GF-D8 (cell line): ENCODE results near the gene ZBED2.
"Not testable (repeated sequence)": the region's sequence is repeated elsewhere in the genome, so short reads cannot be mapped to it uniquely, and the experiment has no call there.

Experiments
- DNase-seq: peaks from one replicate; lab custom pipeline; 2025; lab: John Stamatoyannopoulos, UW

The ZBED2 gene

GRCh38 chr3:111595232-111595631 is at the start of gene ZBED2:
ZBED2 (minus strand) TSS chr3:111595346; CDS start chr3:111594201, 1,145 bp downstream.
- no peak for DNase-seq

- no peak for DNase-seq
Measured at GRCh38 chr3:111639316-111639715, 44.2 kb upstream of the ZBED2 start.

- no peak for DNase-seq
Measured at GRCh38 chr3:111636366-111636885, 41.3 kb upstream of the ZBED2 start.

GRCh38 chr3:111635403-111635802 is 40.3 kb upstream of the ZBED2 start:
- no peak for DNase-seq

- not testable (repeated sequence) for DNase-seq
Measured at GRCh38 chr3:111630638-111631037, 35.5 kb upstream of the ZBED2 start.

GRCh38 chr3:111629018-111629417 is 33.9 kb upstream of the ZBED2 start:
- not testable (repeated sequence) for DNase-seq

GRCh38 chr3:111627092-111627491 is 31.9 kb upstream of the ZBED2 start:
- DNase-seq = no peak

GRCh38 chr3:111621535-111621934 is 26.4 kb upstream of the ZBED2 start:
- DNase-seq = no peak

GRCh38 chr3:111619833-111620232 is 24.7 kb upstream of the ZBED2 start:
- DNase-seq = no peak

GRCh38 chr3:111618945-111619344 is 23.8 kb upstream of the ZBED2 start:
- DNase-seq = no peak

- DNase-seq = no peak
Measured at GRCh38 chr3:111617912-111618601, 22.9 kb upstream of the ZBED2 start.

GRCh38 chr3:111617406-111617805 is 22.3 kb upstream of the ZBED2 start:
- DNase-seq = no peak

- no peak for DNase-seq
Measured at GRCh38 chr3:111616417-111617105, 21.4 kb upstream of the ZBED2 start.

- no peak for DNase-seq
Measured at GRCh38 chr3:111615880-111616279, 20.7 kb upstream of the ZBED2 start.

- DNase-seq = no peak
Measured at GRCh38 chr3:111613294-111613693, 18.1 kb upstream of the ZBED2 start.

- DNase-seq = no peak
Measured at GRCh38 chr3:111610612-111611054, 15.5 kb upstream of the ZBED2 start.

- DNase-seq = no peak
Measured at GRCh38 chr3:111610189-111610588, 15.0 kb upstream of the ZBED2 start.

- DNase-seq = no peak
Measured at GRCh38 chr3:111609700-111610099, 14.6 kb upstream of the ZBED2 start.

- DNase-seq = no peak
Measured at GRCh38 chr3:111608383-111608782, 13.2 kb upstream of the ZBED2 start.

- no peak for DNase-seq
Measured at GRCh38 chr3:111607240-111607920, 12.2 kb upstream of the ZBED2 start.

- no peak for DNase-seq
Measured at GRCh38 chr3:111605493-111605892, 10.3 kb upstream of the ZBED2 start.

GRCh38 chr3:111605018-111605417 is 9.9 kb upstream of the ZBED2 start:
- no peak for DNase-seq

- DNase-seq = no peak
Measured at GRCh38 chr3:111604119-111604518, 9.0 kb upstream of the ZBED2 start.
